Neural progenitor cell (in vitro differentiated cells): ENCODE data around the gene THAP6.

Source experiments
- CTCF ChIP-seq: fragments of 200-600 bp; sonication (generic); IDR thresholded peaks from 2 replicates; pipeline ENCODE4 v1.5.1; 2017; ENCODE audit warnings: antibody characterized with exemption, mild to moderate bottlenecking
- EZH2 ChIP-seq: fragments of 200-600 bp; sonication (generic); IDR thresholded peaks from 2 replicates; pipeline ENCODE4 v1.6.1; 2017; ENCODE audit warnings: antibody characterized with exemption, mild to moderate bottlenecking, moderate library complexity
- EZH2phosphoT487 ChIP-seq: fragments of 200-600 bp; sonication (generic); IDR thresholded peaks from 2 replicates; pipeline ENCODE4 v1.6.1; 2017; ENCODE audit warnings: antibody characterized with exemption

- TF ChIP-seq CTCF (no peak), EZH2 (no peak), EZH2phosphoT487 (no peak)
Observed at GRCh38 chr4:75484190-75484589, 30.1 kb upstream of the THAP6 start.
